IMR-90 (cell line): Measurements from ENCODE around the gene RAD51B. TPM values are rescaled to one million over a fixed set of nuclear protein-coding genes. Genes with fewer than 3 reads are reported as not detected.

Experiments used
- ATAC-seq: fragments of 200-7000 bp; cut with Tn5 transposase; 2 replicates; pipeline ENCODE4 v1.9.1; 2020; ENCODE audit warnings: low read depth, mild to moderate bottlenecking, moderate library complexity
- BruUV-seq: library from RNA; stranded (reverse); fragments of 400-500 nt; replicated peaks from 2 replicates; lab custom pipeline; 2021; lab: Mats Ljungman, UMichigan
- CTCF ChIA-PET: fragments of 300-600 bp; formaldehyde crosslinking; extraction: SDS; loops from one replicate; lab custom pipeline; 2021; ENCODE audit warnings: antibody characterized with exemption; lab: Yijun Ruan, JAX
- POLR2A ChIA-PET: fragments of 300-600 bp; sonication (Branson Sonifier 250); formaldehyde crosslinking; loops from one replicate; lab custom pipeline; 2022; ENCODE audit warnings: antibody characterized with exemption; ENCODE audit not compliant: unreplicated experiment; lab: Charles Lee
- DNase-seq: peaks from one replicate; pipeline ENCODE4 v3.0.0; 2013
- H2AFZ ChIP-seq: replicated peaks from 2 replicates; pipeline ENCODE3; 2013; ENCODE audit warnings: low read length, mild to moderate bottlenecking; ENCODE audit not compliant: poor library complexity
- H2AK5ac ChIP-seq: 2 replicates; pipeline ENCODE4 v1.6.1; 2013; ENCODE audit warnings: low read depth, low read length, inconsistent platforms
- H2AK9ac ChIP-seq: replicated peaks from 2 replicates; pipeline ENCODE3; 2013; ENCODE audit warnings: mild to moderate bottlenecking, low read depth, low read length, moderate library complexity; ENCODE audit not compliant: poor library complexity
- H2BK120ac ChIP-seq: 2 replicates; pipeline ENCODE4 v1.6.1; 2013; ENCODE audit warnings: low read depth, low read length, inconsistent platforms
- H2BK15ac ChIP-seq: 3 replicates; pipeline ENCODE4 v1.6.1; 2013; ENCODE audit warnings: low read depth, low read length, inconsistent platforms
- H2BK20ac ChIP-seq: 2 replicates; pipeline ENCODE4 v1.6.1; 2013; ENCODE audit warnings: low read depth, mild to moderate bottlenecking, inconsistent platforms, low read length, moderate library complexity
- H2BK5ac ChIP-seq: 2 replicates; pipeline ENCODE4 v1.6.1; 2013; ENCODE audit warnings: mild to moderate bottlenecking, low read depth, low read length, inconsistent platforms; ENCODE audit not compliant: poor library complexity, severe bottlenecking
- H3K14ac ChIP-seq: replicated peaks from 2 replicates; pipeline ENCODE4 v1.6.1; 2013; ENCODE audit warnings: low read depth, low read length, inconsistent platforms
- H3K18ac ChIP-seq: 2 replicates; pipeline ENCODE4 v1.6.1; 2013; ENCODE audit warnings: low read depth, low read length, control low read depth
- H3K23ac ChIP-seq: 2 replicates; pipeline ENCODE4 v1.6.1; 2013; ENCODE audit warnings: low read depth, low read length, inconsistent platforms
- H3K27ac ChIP-seq: 2 replicates; pipeline ENCODE4 v1.5.1; 2013; ENCODE audit warnings: mild to moderate bottlenecking, control low read depth, low read length; ENCODE audit not compliant: insufficient read depth
- H3K27me3 ChIP-seq: 2 replicates; pipeline ENCODE4 v1.6.1; 2013; ENCODE audit warnings: low read length; ENCODE audit not compliant: control insufficient read depth, insufficient read depth
- H3K36me3 ChIP-seq: 2 replicates; pipeline ENCODE4 v1.6.1; 2013; ENCODE audit warnings: low read length, mixed read lengths; ENCODE audit not compliant: control insufficient read depth, insufficient read depth
- H3K4ac ChIP-seq: 2 replicates; pipeline ENCODE4 v1.6.1; 2013; ENCODE audit warnings: low read depth, low read length, inconsistent platforms
- H3K4me1 ChIP-seq: 2 replicates; pipeline ENCODE4 v1.6.1; 2013; ENCODE audit warnings: low read length, mixed read lengths; ENCODE audit not compliant: control insufficient read depth, insufficient read depth
- H3K4me2 ChIP-seq: 2 replicates; pipeline ENCODE4 v1.6.1; 2013; ENCODE audit warnings: low read depth, mild to moderate bottlenecking, control low read depth, low read length, moderate library complexity
- H3K4me3 ChIP-seq: 2 replicates; pipeline ENCODE4 v1.5.1; 2013; ENCODE audit warnings: low read depth, mild to moderate bottlenecking, control low read depth, low read length, moderate library complexity; ENCODE audit not compliant: insufficient read depth
- H3K56ac ChIP-seq: 2 replicates; pipeline ENCODE4 v1.6.1; 2013; ENCODE audit warnings: low read length, inconsistent platforms; ENCODE audit not compliant: insufficient read depth; ENCODE audit errors: extremely low read depth
- H3K79me1 ChIP-seq, 2 experiments: 2 replicates each; pipeline ENCODE4 v1.6.1; 2013; ENCODE audit warnings: low read length in 2 of 2, inconsistent platforms in 1 of 2, low read depth in 1 of 2
- H3K9ac ChIP-seq: 2 replicates; pipeline ENCODE4 v1.6.1; 2013; ENCODE audit warnings: low read depth, low read length, control low read depth
- H3K9me1 ChIP-seq: 2 replicates; pipeline ENCODE4 v1.6.1; 2013; ENCODE audit warnings: low read length, inconsistent platforms; ENCODE audit not compliant: insufficient read depth
- H3K9me3 ChIP-seq: 2 replicates; pipeline ENCODE4 v1.6.1; 2013; ENCODE audit warnings: low read length; ENCODE audit not compliant: control insufficient read depth, insufficient read depth
- H4K20me1 ChIP-seq: 2 replicates; pipeline ENCODE4 v1.6.1; 2013; ENCODE audit warnings: low read length, inconsistent platforms; ENCODE audit not compliant: insufficient read depth
- H4K5ac ChIP-seq: 2 replicates; pipeline ENCODE4 v1.6.1; 2013; ENCODE audit warnings: mild to moderate bottlenecking, low read depth, low read length, control low read depth
- H4K8ac ChIP-seq, 2 experiments: 2 replicates each; pipeline ENCODE4 v1.6.1; 2013; ENCODE audit warnings: low read depth in 2 of 2, low read length in 2 of 2, control low read depth in 1 of 2, inconsistent platforms in 1 of 2
- H4K91ac ChIP-seq: 2 replicates; pipeline ENCODE4 v1.6.1; 2013; ENCODE audit warnings: low read depth, low read length, inconsistent platforms; ENCODE audit not compliant: insufficient read depth
- BHLHE40 ChIP-seq: fragments of 150-350 bp; IDR thresholded peaks from 2 replicates; pipeline ENCODE4 v1.6.1; 2016; ENCODE audit warnings: mild to moderate bottlenecking, low read depth, low read length
- CEBPB ChIP-seq: IDR thresholded peaks from 2 replicates; pipeline ENCODE4 v1.6.1; 2012; ENCODE audit warnings: low read depth, low read length, improper control_type of control experiment
- CHD1 ChIP-seq: IDR thresholded peaks from 2 replicates; pipeline ENCODE4 v1.6.1; 2012; ENCODE audit warnings: low read depth, low read length, improper control_type of control experiment
- FOS ChIP-seq: fragments of 150-350 bp; IDR thresholded peaks from 2 replicates; pipeline ENCODE4 v1.6.1; 2016; ENCODE audit warnings: low read depth, low read length
- MAFK ChIP-seq: IDR thresholded peaks from 2 replicates; pipeline ENCODE4 v1.6.1; 2012; ENCODE audit warnings: low read depth, low read length, improper control_type of control experiment
- MAZ ChIP-seq: IDR thresholded peaks from 2 replicates; pipeline ENCODE4 v1.6.1; 2012; ENCODE audit warnings: low read depth, mild to moderate bottlenecking, low read length, improper control_type of control experiment, moderate library complexity, borderline replicate concordance
- MXI1 ChIP-seq: IDR thresholded peaks from 2 replicates; pipeline ENCODE4 v1.6.1; 2012; ENCODE audit warnings: low read depth, mild to moderate bottlenecking, low read length, moderate library complexity, borderline replicate concordance
- NFE2L2 ChIP-seq: fragments of 150-350 bp; IDR thresholded peaks from 2 replicates; pipeline ENCODE4 v1.6.1; 2016; ENCODE audit warnings: low read depth, mild to moderate bottlenecking, low read length
- POLR2A ChIP-seq: IDR thresholded peaks from 2 replicates; pipeline ENCODE4 v1.6.1; 2012; ENCODE audit warnings: mild to moderate bottlenecking, low read depth, low read length
- RAD21 ChIP-seq: IDR thresholded peaks from 2 replicates; pipeline ENCODE4 v1.6.1; 2012; ENCODE audit warnings: low read length, improper control_type of control experiment
- RCOR1 ChIP-seq: IDR thresholded peaks from 2 replicates; pipeline ENCODE4 v1.6.1; 2012; ENCODE audit warnings: mild to moderate bottlenecking, low read length, improper control_type of control experiment; ENCODE audit not compliant: insufficient replicate concordance
- RFX5 ChIP-seq: IDR thresholded peaks from 2 replicates; pipeline ENCODE4 v1.8.0; 2012; ENCODE audit warnings: low read depth, mild to moderate bottlenecking, low read length, moderate library complexity
- SMC3 ChIP-seq: fragments of 150-350 bp; IDR thresholded peaks from 2 replicates; pipeline ENCODE4 v1.6.1; 2016; ENCODE audit warnings: low read depth, mild to moderate bottlenecking, antibody characterized with exemption, low read length, moderate library complexity
- WGBS, 2 experiments: methylation state at CpG; one replicate each; pipeline versions ENCODE4 v1.1.5 to v1.1.7; 2013; ENCODE audit warnings: missing lambda C conversion rate in 2 of 2; ENCODE audit not compliant: insufficient read length in 1 of 2; ENCODE audit errors: extremely low coverage in 2 of 2; 5-methylcytosine and 5-hydroxymethylcytosine counted together
- dilution Hi-C: fragments of 300-500 bp; cut with HindIII; formaldehyde crosslinking; loops from one replicate; pipeline ENCODE4 v1.14.3; 2018; ENCODE audit warnings: low sequenced_read_pairs; ENCODE audit not compliant: unreplicated experiment
- in situ Hi-C: fragments of 300-500 bp; cut with MboI; formaldehyde crosslinking; loops from 3 replicates; pipeline ENCODE4 v1.14.3; 2019; ENCODE audit warnings: low sequenced_read_pairs, inconsistent platforms, mixed read lengths
- intact Hi-C: fragments of 100-400 bp; cut with micrococcal nuclease; formaldehyde crosslinking; loops from 2 replicates; pipeline ENCODE4 v1.10.0; 2022
- polyA plus RNA-seq, 3 experiments: library from polyadenylated mRNA; depleted of rRNA; stranded (reverse); fragments of >200 nt; gene quantifications; 2 replicates each; pipeline ENCODE4 v1.2.3, GENCODE V29; 2012; ENCODE audit warnings: low replicate concordance in 1 of 3
- total RNA-seq: library from RNA; depleted of rRNA; stranded (reverse); fragments of >200 nt; gene quantifications from 2 replicates; pipeline ENCODE4 v1.2.3, GENCODE V29; 2012
- TF ChIP-seq, protein P1 (sequence below): fragments of 150-350 bp; IDR thresholded peaks from 2 replicates; pipeline ENCODE4 v1.6.1; 2016; ENCODE audit warnings: low read depth, mild to moderate bottlenecking, low read length, moderate library complexity, borderline replicate concordance
- TF ChIP-seq, protein P2 (sequence below): conservative IDR thresholded peaks from 2 replicates; pipeline ENCODE4 v1.5.1; 2012; ENCODE audit warnings: mild to moderate bottlenecking, low read depth, low read length, improper control_type of control experiment
- TF ChIP-seq, protein P3 (sequence below): fragments of 150-350 bp; IDR thresholded peaks from 2 replicates; pipeline ENCODE4 v1.6.1; 2017; ENCODE audit warnings: mild to moderate bottlenecking, antibody characterized with exemption, low read length, low read depth

RAD51B gene
- total and polyA plus RNA-seq, 2 of the 4 experiments (the other 2 are of a cell fraction), result 5.1 to 18.8 TPM

DNA sequence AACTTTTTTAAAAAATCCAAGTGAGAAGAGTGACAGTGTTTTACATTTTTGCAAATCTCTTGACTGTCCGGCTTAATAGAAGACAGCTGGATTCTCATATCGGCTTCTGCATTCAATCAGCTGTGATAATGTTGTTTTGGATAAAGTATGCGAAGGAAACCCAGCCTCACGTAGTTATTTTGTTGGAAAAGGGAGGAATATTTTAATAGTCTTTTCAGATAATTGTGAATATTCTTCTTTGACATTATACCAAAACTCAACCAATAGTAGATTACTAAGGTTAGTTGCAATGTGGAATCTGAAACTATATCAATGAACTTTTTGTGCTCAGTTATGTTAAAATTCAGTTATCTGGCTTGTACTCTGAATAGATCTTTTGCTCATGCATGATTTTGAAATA is 696.8 kb downstream of the RAD51B start:
- POLR2A ChIA-PET, result no interaction called here
- in situ Hi-C loops, result no loop called here

More for the DNA sequence above, 696.8 kb downstream of the RAD51B start:
- H2BK20ac ChIP-seq, result no peak overlapping the region
- no peak overlapping the region for H4K5ac ChIP-seq
- CTCF ChIA-PET, result no interaction called here
- no TSS peak for BruUV-seq
- peaks cover 8% of the 10 kb centered on the region for H3K9me1 ChIP-seq
- no peak overlapping the region for H2AK9ac ChIP-seq
- no peak overlapping the region for H4K91ac ChIP-seq
- H3K4me3 ChIP-seq, result no peak overlapping the region
- TF ChIP-seq SMC3, result no peak
- TF ChIP-seq MXI1, result no peak
- no peak for TF ChIP-seq MAZ
- TF ChIP-seq, protein P1, sequence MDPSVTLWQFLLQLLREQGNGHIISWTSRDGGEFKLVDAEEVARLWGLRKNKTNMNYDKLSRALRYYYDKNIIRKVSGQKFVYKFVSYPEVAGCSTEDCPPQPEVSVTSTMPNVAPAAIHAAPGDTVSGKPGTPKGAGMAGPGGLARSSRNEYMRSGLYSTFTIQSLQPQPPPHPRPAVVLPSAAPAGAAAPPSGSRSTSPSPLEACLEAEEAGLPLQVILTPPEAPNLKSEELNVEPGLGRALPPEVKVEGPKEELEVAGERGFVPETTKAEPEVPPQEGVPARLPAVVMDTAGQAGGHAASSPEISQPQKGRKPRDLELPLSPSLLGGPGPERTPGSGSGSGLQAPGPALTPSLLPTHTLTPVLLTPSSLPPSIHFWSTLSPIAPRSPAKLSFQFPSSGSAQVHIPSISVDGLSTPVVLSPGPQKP, result no peak
- TF ChIP-seq, protein P2, sequence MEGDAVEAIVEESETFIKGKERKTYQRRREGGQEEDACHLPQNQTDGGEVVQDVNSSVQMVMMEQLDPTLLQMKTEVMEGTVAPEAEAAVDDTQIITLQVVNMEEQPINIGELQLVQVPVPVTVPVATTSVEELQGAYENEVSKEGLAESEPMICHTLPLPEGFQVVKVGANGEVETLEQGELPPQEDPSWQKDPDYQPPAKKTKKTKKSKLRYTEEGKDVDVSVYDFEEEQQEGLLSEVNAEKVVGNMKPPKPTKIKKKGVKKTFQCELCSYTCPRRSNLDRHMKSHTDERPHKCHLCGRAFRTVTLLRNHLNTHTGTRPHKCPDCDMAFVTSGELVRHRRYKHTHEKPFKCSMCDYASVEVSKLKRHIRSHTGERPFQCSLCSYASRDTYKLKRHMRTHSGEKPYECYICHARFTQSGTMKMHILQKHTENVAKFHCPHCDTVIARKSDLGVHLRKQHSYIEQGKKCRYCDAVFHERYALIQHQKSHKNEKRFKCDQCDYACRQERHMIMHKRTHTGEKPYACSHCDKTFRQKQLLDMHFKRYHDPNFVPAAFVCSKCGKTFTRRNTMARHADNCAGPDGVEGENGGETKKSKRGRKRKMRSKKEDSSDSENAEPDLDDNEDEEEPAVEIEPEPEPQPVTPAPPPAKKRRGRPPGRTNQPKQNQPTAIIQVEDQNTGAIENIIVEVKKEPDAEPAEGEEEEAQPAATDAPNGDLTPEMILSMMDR, result no peak
- no peak for TF ChIP-seq BHLHE40
- TF ChIP-seq MAFK, result no peak
- TF ChIP-seq, protein P3, sequence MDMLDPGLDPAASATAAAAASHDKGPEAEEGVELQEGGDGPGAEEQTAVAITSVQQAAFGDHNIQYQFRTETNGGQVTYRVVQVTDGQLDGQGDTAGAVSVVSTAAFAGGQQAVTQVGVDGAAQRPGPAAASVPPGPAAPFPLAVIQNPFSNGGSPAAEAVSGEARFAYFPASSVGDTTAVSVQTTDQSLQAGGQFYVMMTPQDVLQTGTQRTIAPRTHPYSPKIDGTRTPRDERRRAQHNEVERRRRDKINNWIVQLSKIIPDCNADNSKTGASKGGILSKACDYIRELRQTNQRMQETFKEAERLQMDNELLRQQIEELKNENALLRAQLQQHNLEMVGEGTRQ, result no peak
- no peak for TF ChIP-seq NFE2L2
- no peak for TF ChIP-seq RFX5
- TF ChIP-seq RCOR1, result no peak
- no peak for TF ChIP-seq RAD21
- TF ChIP-seq FOS, result no peak
- TF ChIP-seq CHD1, result no peak
- no peak for TF ChIP-seq CEBPB
- no peak for TF ChIP-seq POLR2A
- H3K56ac ChIP-seq, result no peak overlapping the region
- intact Hi-C loops, result no loop called here
- no peak overlapping the region for H3K14ac ChIP-seq
- no peak overlapping the region for H2AK5ac ChIP-seq
- no peak for DNase-seq
- no peaks in the 10 kb centered on the region for H3K79me1 ChIP-seq
- H3K9ac ChIP-seq, result no peak overlapping the region
- no peak for ATAC-seq
- H3K27ac ChIP-seq, result no peak overlapping the region
- H2BK5ac ChIP-seq, result no peak overlapping the region
- H3K4me2 ChIP-seq, result no peak overlapping the region
- H3K9me3 ChIP-seq, result no peaks in the 10 kb centered on the region
- dilution Hi-C loops, result no loop called here
- no peaks in the 10 kb centered on the region for H4K20me1 ChIP-seq
- no peak overlapping the region for H3K4ac ChIP-seq
- no peaks in the 10 kb centered on the region for H3K36me3 ChIP-seq
- no peak overlapping the region for H2AFZ ChIP-seq
- H2BK120ac ChIP-seq, result no peak overlapping the region
- no peak overlapping the region for H3K18ac ChIP-seq
- no peak overlapping the region for H2BK15ac ChIP-seq
- no peaks in the 10 kb centered on the region for H3K27me3 ChIP-seq
- no peak overlapping the region for H3K23ac ChIP-seq
- WGBS, 2 experiments, result no CpG with 5 or more reads among the region's 4 CpGs
- peaks cover 13% of the 10 kb centered on the region; the same call in 1 of the 2 replicates for H3K4me1 ChIP-seq
- no peak overlapping the region for H4K8ac ChIP-seq
